ENCODE results near the gene SLC35D2. TPM values are rescaled to one million over a fixed set of nuclear protein-coding genes. Genes with fewer than 3 reads are reported as not detected.
A peak's percentile ranks its signal among the peaks of the same experiment; 100 is the strongest.

The SLC35D2 gene
- total and polyA plus RNA-seq, 4 donors, result 19.2 to 44.6 (median 27.5) TPM

DNA sequence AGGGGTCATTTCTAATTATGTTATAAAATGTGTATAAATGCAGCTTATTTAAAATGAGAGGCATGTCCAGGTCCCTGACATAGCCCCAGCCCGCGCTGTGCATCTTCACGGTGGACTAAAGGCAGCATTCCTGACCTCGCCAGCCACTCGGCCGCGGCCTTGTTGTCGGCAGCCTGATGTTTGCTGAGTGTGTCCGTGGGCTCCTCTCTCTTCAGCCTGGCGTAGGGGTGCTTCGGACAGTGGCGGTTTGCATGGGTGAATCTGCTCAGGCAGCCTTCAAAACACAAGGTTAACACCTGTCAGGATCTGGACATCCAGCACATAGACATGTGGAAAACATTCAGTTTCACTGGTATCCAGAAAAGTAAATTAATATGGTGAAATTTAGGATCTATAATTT, 8.8 kb upstream of the SLC35D2 start:
- TF ChIP-seq FOXA2 (IDR thresholded peaks at IDR 0.05), result no peak
- no peak for TF ChIP-seq ATF3 (IDR thresholded peaks at IDR 0.05)
- TF ChIP-seq MAX (IDR thresholded peaks at IDR 0.05), result no peak
- H3K27me3 ChIP-seq (ENCODE audit: control insufficient read depth in 4 of 4, insufficient read depth in 4 of 4, low read length in 3 of 4), result no peaks in the 10 kb centered on the region
- peaks cover 6 to 20% (median 11%) of the 10 kb centered on the region in 4 donors for H3K4me1 ChIP-seq (ENCODE audit: control insufficient read depth in 4 of 4, insufficient read depth in 4 of 4, low read length in 3 of 4)
- no peak for DNase-seq (ENCODE audit: low spot score)
- WGBS, result 90% methylated on average over 12 of the region's 12 CpGs
- no peak overlapping the region for H3K27ac ChIP-seq (ENCODE audit: low read depth in 1 of 2, low read length in 2 of 2)
- no peak overlapping the region for H3K4me3 ChIP-seq (ENCODE audit: low read depth in 1 of 3, low read length in 3 of 3)
- no peak overlapping the region for H3K9ac ChIP-seq (ENCODE audit: low read depth in 1 of 2, low read length in 2 of 2)
- peaks cover 0 to 2% (median 0%) of the 10 kb centered on the region in 4 donors for H3K36me3 ChIP-seq (ENCODE audit: control insufficient read depth in 4 of 4, insufficient read depth in 3 of 4, low read depth in 1 of 4, low read length in 3 of 4)
- no peaks in the 10 kb centered on the region for H3K9me3 ChIP-seq (ENCODE audit: control insufficient read depth in 4 of 4, low read length in 3 of 4)

DNA sequence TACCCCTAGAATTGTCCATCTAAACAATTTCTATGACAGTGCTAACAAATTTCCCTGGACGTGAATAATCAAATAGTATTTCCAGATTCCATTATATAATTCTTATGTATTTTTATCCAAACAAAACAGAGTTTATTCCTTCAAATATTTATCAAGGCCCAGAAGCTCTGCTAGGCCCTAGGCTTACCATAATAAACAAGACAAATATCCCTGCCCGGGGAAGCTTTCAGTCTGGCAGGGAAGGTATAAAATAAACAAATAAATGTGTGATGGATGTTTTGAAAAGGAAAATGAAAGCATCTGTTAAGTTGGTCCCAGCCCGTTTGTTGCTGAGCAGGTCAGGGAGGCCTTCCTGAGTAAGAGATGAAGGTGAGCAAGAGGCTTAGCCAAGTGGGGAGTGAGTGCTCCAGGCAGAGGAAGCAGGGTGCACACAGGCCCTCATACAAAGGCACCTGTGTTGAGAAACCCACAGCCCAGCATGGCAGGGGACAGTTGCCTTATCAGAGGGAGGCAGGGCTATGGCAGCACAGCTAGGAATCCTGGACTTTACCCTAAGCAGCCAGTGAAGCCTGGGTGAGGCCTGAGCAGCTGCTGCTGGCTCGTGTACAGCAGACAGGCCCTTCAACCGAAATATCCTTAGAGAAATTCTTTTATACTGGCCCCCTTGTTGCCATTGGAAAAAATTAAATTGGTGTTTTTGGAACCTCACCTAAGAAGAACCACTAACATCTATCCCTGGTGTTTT, 7.7 kb upstream of the SLC35D2 start:
- no peaks in the 10 kb centered on the region for H3K9me3 ChIP-seq (ENCODE audit: control insufficient read depth in 4 of 4, low read length in 3 of 4)
- peak overlapping the region in 1 of 2 donors; percentile 48 for H3K9ac ChIP-seq (ENCODE audit: low read depth in 1 of 2, low read length in 2 of 2)
- peak overlapping the region; percentile 46 to 77 for H3K27ac ChIP-seq (ENCODE audit: low read depth in 1 of 2, low read length in 2 of 2)
- 28% methylated on average over 5 of the region's 5 CpGs for WGBS
- H3K4me1 ChIP-seq (ENCODE audit: control insufficient read depth in 4 of 4, insufficient read depth in 4 of 4, low read length in 3 of 4), result peaks cover 6 to 26% (median 14%) of the 10 kb centered on the region in 4 donors
- TF ChIP-seq FOXA1 (IDR thresholded peaks at IDR 0.05), result peak; percentile 11
- TF ChIP-seq, protein P1, sequence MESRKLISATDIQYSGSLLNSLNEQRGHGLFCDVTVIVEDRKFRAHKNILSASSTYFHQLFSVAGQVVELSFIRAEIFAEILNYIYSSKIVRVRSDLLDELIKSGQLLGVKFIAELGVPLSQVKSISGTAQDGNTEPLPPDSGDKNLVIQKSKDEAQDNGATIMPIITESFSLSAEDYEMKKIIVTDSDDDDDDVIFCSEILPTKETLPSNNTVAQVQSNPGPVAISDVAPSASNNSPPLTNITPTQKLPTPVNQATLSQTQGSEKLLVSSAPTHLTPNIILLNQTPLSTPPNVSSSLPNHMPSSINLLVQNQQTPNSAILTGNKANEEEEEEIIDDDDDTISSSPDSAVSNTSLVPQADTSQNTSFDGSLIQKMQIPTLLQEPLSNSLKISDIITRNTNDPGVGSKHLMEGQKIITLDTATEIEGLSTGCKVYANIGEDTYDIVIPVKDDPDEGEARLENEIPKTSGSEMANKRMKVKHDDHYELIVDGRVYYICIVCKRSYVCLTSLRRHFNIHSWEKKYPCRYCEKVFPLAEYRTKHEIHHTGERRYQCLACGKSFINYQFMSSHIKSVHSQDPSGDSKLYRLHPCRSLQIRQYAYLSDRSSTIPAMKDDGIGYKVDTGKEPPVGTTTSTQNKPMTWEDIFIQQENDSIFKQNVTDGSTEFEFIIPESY (IDR thresholded peaks at IDR 0.05), result peak; percentile 62
- no peak for TF ChIP-seq CTCF (IDR thresholded peaks at IDR 0.05; ENCODE audit: low read depth, low read length, missing input control)
- peak; percentile 67 to 86 for TF ChIP-seq JUND (IDR thresholded peaks at IDR 0.05)
- no peak for TF ChIP-seq GABPA (IDR thresholded peaks at IDR 0.05 in 1 of 2, conservative IDR thresholded peaks at IDR 0.05 in 1 of 2)
- no peak for TF ChIP-seq ATF3 (IDR thresholded peaks at IDR 0.05)
- TF ChIP-seq, protein P2, sequence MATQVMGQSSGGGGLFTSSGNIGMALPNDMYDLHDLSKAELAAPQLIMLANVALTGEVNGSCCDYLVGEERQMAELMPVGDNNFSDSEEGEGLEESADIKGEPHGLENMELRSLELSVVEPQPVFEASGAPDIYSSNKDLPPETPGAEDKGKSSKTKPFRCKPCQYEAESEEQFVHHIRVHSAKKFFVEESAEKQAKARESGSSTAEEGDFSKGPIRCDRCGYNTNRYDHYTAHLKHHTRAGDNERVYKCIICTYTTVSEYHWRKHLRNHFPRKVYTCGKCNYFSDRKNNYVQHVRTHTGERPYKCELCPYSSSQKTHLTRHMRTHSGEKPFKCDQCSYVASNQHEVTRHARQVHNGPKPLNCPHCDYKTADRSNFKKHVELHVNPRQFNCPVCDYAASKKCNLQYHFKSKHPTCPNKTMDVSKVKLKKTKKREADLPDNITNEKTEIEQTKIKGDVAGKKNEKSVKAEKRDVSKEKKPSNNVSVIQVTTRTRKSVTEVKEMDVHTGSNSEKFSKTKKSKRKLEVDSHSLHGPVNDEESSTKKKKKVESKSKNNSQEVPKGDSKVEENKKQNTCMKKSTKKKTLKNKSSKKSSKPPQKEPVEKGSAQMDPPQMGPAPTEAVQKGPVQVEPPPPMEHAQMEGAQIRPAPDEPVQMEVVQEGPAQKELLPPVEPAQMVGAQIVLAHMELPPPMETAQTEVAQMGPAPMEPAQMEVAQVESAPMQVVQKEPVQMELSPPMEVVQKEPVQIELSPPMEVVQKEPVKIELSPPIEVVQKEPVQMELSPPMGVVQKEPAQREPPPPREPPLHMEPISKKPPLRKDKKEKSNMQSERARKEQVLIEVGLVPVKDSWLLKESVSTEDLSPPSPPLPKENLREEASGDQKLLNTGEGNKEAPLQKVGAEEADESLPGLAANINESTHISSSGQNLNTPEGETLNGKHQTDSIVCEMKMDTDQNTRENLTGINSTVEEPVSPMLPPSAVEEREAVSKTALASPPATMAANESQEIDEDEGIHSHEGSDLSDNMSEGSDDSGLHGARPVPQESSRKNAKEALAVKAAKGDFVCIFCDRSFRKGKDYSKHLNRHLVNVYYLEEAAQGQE (IDR thresholded peaks at IDR 0.05), result peak; percentile 73
- TF ChIP-seq SP1 (IDR thresholded peaks at IDR 0.05), result peak; percentile 99
- TF ChIP-seq NR2F2 (IDR thresholded peaks at IDR 0.05), result peak; percentile 19
- peak; percentile 94 for TF ChIP-seq HNF4G (IDR thresholded peaks at IDR 0.05)
- peak; percentile 95 to 97 for TF ChIP-seq HNF4A (conservative IDR thresholded peaks at IDR 0.05)
- TF ChIP-seq YY1 (IDR thresholded peaks at IDR 0.05), result peak; percentile 95
- TF ChIP-seq RXRA (IDR thresholded peaks at IDR 0.05), result peak; percentile 80 to 85
- TF ChIP-seq EGR1 (IDR thresholded peaks at IDR 0.05; ENCODE audit: low read depth in 2 of 2), result no peak
- peak; percentile 31 for TF ChIP-seq TAF1 (conservative IDR thresholded peaks at IDR 0.05)
- no peak for TF ChIP-seq FOXA2 (IDR thresholded peaks at IDR 0.05)
- TF ChIP-seq RAD21 (IDR thresholded peaks at IDR 0.05), result peak in 1 of 2 donors; percentile 63
- TF ChIP-seq MAX (IDR thresholded peaks at IDR 0.05), result peak; percentile 84
- H3K36me3 ChIP-seq (ENCODE audit: control insufficient read depth in 4 of 4, insufficient read depth in 3 of 4, low read depth in 1 of 4, low read length in 3 of 4), result peaks cover 0 to 2% (median 0%) of the 10 kb centered on the region in 4 donors
- no peaks in the 10 kb centered on the region for H3K27me3 ChIP-seq (ENCODE audit: control insufficient read depth in 4 of 4, insufficient read depth in 4 of 4, low read length in 3 of 4)
- H3K4me3 ChIP-seq (ENCODE audit: low read depth in 1 of 3, low read length in 3 of 3), result peak overlapping the region in 1 of 3 donors; percentile 38
- no peak for DNase-seq (ENCODE audit: low spot score)
